ENCODE measurements around the gene PCNX2.

The PCNX2 gene

GRCh38 chr1:233295237-233295974 is at the start of gene PCNX2:
Gene PCNX2 (minus strand): TSS chr1:233295725. CDS start chr1:233295478, 247 bp downstream.
- DNase-seq (ENCODE audit: low read depth in 1 of 2, low spot score in 1 of 2): peak; percentile 35 to 61

GRCh38 chr1:233343262-233343661 is 47.7 kb upstream of the PCNX2 start:
- no peak for DNase-seq (ENCODE audit: low read depth in 1 of 2, low spot score in 1 of 2)

GRCh38 chr1:233342086-233342485 is 46.6 kb upstream of the PCNX2 start:
- no peak for DNase-seq (ENCODE audit: low read depth in 1 of 2, low spot score in 1 of 2)

- DNase-seq (ENCODE audit: low read depth in 1 of 2, low spot score in 1 of 2): no peak
Measured at GRCh38 chr1:233340966-233341516, 45.5 kb upstream of the PCNX2 start.

GRCh38 chr1:233340031-233340555 is 44.6 kb upstream of the PCNX2 start:
- DNase-seq (ENCODE audit: low read depth in 1 of 2, low spot score in 1 of 2): no peak

- no peak for DNase-seq (ENCODE audit: low read depth in 1 of 2, low spot score in 1 of 2)
Measured at GRCh38 chr1:233338102-233338501, 42.6 kb upstream of the PCNX2 start.

GRCh38 chr1:233337505-233337904 is 42.0 kb upstream of the PCNX2 start:
- no peak for DNase-seq (ENCODE audit: low read depth in 1 of 2, low spot score in 1 of 2)

- DNase-seq (ENCODE audit: low read depth in 1 of 2, low spot score in 1 of 2): no peak
Measured at GRCh38 chr1:233336554-233337456, 41.3 kb upstream of the PCNX2 start.

- DNase-seq (ENCODE audit: low read depth in 1 of 2, low spot score in 1 of 2): no peak
Measured at GRCh38 chr1:233334092-233334491, 38.6 kb upstream of the PCNX2 start.

- DNase-seq (ENCODE audit: low read depth in 1 of 2, low spot score in 1 of 2): no peak
Measured at GRCh38 chr1:233333086-233333485, 37.6 kb upstream of the PCNX2 start.

- DNase-seq (ENCODE audit: low read depth in 1 of 2, low spot score in 1 of 2): no peak
Measured at GRCh38 chr1:233331676-233332519, 36.4 kb upstream of the PCNX2 start.

- peak; percentile 1 to 6 for DNase-seq (ENCODE audit: low read depth in 1 of 2, low spot score in 1 of 2)
Measured at GRCh38 chr1:233328142-233328921, 32.8 kb upstream of the PCNX2 start.

GRCh38 chr1:233327651-233328141 is 32.2 kb upstream of the PCNX2 start, which contains the start of gene MAP3K21:
Gene MAP3K21 (plus strand): TSS chr1:233327724. CDS start chr1:233328029, 305 bp downstream.
- DNase-seq (ENCODE audit: low read depth in 1 of 2, low spot score in 1 of 2): no peak

- DNase-seq (ENCODE audit: low read depth in 1 of 2, low spot score in 1 of 2): peak; percentile 67 to 72
Measured at GRCh38 chr1:233326811-233327650, 31.5 kb upstream of the PCNX2 start.

GRCh38 chr1:233326319-233326718 is 30.8 kb upstream of the PCNX2 start:
- no peak for DNase-seq (ENCODE audit: low read depth in 1 of 2, low spot score in 1 of 2)

- no peak for DNase-seq (ENCODE audit: low read depth in 1 of 2, low spot score in 1 of 2)
Measured at GRCh38 chr1:233323718-233324117, 28.2 kb upstream of the PCNX2 start.

GRCh38 chr1:233320023-233320422 is 24.5 kb upstream of the PCNX2 start:
- DNase-seq (ENCODE audit: low read depth in 1 of 2, low spot score in 1 of 2): no peak

- DNase-seq (ENCODE audit: low read depth in 1 of 2, low spot score in 1 of 2): no peak
Measured at GRCh38 chr1:233319272-233319671, 23.7 kb upstream of the PCNX2 start.

GRCh38 chr1:233316473-233316872 is 20.9 kb upstream of the PCNX2 start:
- DNase-seq (ENCODE audit: low read depth in 1 of 2, low spot score in 1 of 2): no peak
